ENCODE data around the gene RMI2.

Gene RMI2

DNA sequence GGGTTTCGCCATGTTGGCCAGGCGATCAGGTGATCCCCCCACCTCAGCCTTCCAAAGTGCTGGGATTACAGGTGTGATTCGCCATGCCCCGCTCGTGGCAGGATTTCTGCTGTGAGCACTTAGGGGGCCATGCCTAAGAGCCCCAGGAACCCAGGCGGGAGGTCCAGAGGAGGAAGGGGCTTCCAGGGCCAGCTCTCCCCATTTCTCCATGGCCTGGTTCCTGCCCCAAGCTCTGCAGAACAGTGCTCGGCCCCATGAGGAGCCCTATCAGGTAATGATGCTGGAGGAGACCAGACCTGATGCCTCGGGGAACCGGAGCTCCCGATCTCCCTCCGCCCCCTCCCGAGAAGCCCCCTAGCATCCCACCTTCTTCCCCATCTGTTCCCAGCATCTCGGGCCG, 53.6 kb downstream of the RMI2 start:
- Histone ChIP-seq H3K4me3 (ENCODE audit: low read depth, low read length) (no peak overlapping the region), H3K27ac (ENCODE audit: extremely low read depth, low read depth, low read length) (no peak overlapping the region), H3K36me3 (ENCODE audit: control insufficient read depth in 2 of 2, insufficient read depth in 1 of 2, low read length in 2 of 2) (no peaks in the 10 kb centered on the region), H3K4me1 (ENCODE audit: control insufficient read depth, insufficient read depth, low read length) (no peaks in the 10 kb centered on the region), H3K9me3 (ENCODE audit: control insufficient read depth, insufficient read depth, low read depth, low read length) (no peaks in the 10 kb centered on the region)
- CTCF ChIA-PET = interaction anchor here (0.6 to 3.3 kb wide), 4 partner anchors 8 to 435 kb away, joined by 4 to 52 read pairs (median 4); no protein-coding TSS in a partner anchor
- TF ChIP-seq SP2 (tag by site-specific recombination; IDR thresholded peaks at IDR 0.05) (no peak), ZBTB1 (tag by site-specific recombination; IDR thresholded peaks at IDR 0.05) (no peak), ZNF175 (tag by site-specific recombination; IDR thresholded peaks at IDR 0.05) (no peak), ZNF292 (tag by site-specific recombination; IDR thresholded peaks at IDR 0.05; ENCODE audit: borderline replicate concordance, low read depth) (no peak), GFI1B (tag by site-specific recombination; IDR thresholded peaks at IDR 0.05) (no peak), YY2 (tag by site-specific recombination; IDR thresholded peaks at IDR 0.05) (no peak), ZNF174 (tag by site-specific recombination; IDR thresholded peaks at IDR 0.05) (no peak), GLI4 (tag by site-specific recombination; IDR thresholded peaks at IDR 0.05) (no peak), ZNF48 (tag by site-specific recombination; IDR thresholded peaks at IDR 0.05) (no peak)
- TF ChIP-seq, protein P1, sequence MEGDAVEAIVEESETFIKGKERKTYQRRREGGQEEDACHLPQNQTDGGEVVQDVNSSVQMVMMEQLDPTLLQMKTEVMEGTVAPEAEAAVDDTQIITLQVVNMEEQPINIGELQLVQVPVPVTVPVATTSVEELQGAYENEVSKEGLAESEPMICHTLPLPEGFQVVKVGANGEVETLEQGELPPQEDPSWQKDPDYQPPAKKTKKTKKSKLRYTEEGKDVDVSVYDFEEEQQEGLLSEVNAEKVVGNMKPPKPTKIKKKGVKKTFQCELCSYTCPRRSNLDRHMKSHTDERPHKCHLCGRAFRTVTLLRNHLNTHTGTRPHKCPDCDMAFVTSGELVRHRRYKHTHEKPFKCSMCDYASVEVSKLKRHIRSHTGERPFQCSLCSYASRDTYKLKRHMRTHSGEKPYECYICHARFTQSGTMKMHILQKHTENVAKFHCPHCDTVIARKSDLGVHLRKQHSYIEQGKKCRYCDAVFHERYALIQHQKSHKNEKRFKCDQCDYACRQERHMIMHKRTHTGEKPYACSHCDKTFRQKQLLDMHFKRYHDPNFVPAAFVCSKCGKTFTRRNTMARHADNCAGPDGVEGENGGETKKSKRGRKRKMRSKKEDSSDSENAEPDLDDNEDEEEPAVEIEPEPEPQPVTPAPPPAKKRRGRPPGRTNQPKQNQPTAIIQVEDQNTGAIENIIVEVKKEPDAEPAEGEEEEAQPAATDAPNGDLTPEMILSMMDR (tag by site-specific recombination; IDR thresholded peaks at IDR 0.05) = no peak
- POLR2A ChIA-PET = no interaction called here

DNA sequence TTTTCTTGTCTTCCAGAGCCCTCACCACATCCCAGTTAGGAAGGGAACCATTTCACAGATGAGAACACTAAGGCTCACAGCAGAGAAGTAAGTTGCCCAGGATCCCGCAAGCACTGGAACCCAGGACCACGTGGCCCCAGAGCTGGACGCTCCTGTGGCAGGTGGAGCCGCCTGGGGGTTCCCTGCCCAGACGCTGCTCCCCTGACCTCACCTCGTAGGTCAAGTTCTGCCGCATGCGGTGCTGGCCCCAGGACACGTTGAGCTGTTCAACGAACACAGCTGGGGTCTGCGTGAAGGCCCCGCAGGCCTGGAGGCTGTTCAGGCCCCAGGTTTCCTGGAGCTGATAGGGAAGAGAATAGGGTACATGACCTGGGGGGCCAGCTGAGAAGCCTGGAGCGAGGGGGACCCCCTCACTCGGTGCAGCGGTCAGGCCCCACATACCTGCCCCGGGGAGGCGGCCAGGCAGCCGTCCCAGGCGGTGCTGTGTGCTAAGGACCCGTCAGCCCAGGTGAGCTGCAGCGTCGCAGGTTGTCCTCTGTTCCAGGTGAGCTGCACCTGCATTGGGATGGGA, 54.1 kb downstream of the RMI2 start:
- Histone ChIP-seq H3K36me3 (ENCODE audit: control insufficient read depth in 2 of 2, insufficient read depth in 1 of 2, low read length in 2 of 2) (no peaks in the 10 kb centered on the region), H3K9me3 (ENCODE audit: control insufficient read depth, insufficient read depth, low read depth, low read length) (no peaks in the 10 kb centered on the region), H3K4me3 (ENCODE audit: low read depth, low read length) (no peak overlapping the region), H3K27ac (ENCODE audit: extremely low read depth, low read depth, low read length) (no peak overlapping the region), H3K4me1 (ENCODE audit: control insufficient read depth, insufficient read depth, low read length) (no peaks in the 10 kb centered on the region)
- POLR2A ChIA-PET = no interaction called here
- CTCF ChIA-PET = interaction anchor here (1.1 to 1.3 kb wide), 2 partner anchors 133 to 435 kb away, joined by 4 read pairs; no protein-coding TSS in a partner anchor
- no peak for TF ChIP-seq ZNF394 (tag by site-specific recombination; IDR thresholded peaks at IDR 0.05; ENCODE audit: borderline replicate concordance)
- no peak for TF ChIP-seq ZSCAN23 (tag by site-specific recombination; IDR thresholded peaks at IDR 0.05)
- TF ChIP-seq ZNF404 (tag by site-specific recombination; IDR thresholded peaks at IDR 0.05) = no peak
- no peak for TF ChIP-seq ZNF175 (tag by site-specific recombination; IDR thresholded peaks at IDR 0.05)
- no peak for TF ChIP-seq ZBTB21 (tag by site-specific recombination; IDR thresholded peaks at IDR 0.05)
- TF ChIP-seq ZNF660 (tag by site-specific recombination; IDR thresholded peaks at IDR 0.05) = no peak
- no peak for TF ChIP-seq ZNF514 (tag by site-specific recombination; IDR thresholded peaks at IDR 0.05)
- no peak for TF ChIP-seq ZNF777 (tag by site-specific recombination; IDR thresholded peaks at IDR 0.05; ENCODE audit: borderline replicate concordance)
- TF ChIP-seq, protein P2, sequence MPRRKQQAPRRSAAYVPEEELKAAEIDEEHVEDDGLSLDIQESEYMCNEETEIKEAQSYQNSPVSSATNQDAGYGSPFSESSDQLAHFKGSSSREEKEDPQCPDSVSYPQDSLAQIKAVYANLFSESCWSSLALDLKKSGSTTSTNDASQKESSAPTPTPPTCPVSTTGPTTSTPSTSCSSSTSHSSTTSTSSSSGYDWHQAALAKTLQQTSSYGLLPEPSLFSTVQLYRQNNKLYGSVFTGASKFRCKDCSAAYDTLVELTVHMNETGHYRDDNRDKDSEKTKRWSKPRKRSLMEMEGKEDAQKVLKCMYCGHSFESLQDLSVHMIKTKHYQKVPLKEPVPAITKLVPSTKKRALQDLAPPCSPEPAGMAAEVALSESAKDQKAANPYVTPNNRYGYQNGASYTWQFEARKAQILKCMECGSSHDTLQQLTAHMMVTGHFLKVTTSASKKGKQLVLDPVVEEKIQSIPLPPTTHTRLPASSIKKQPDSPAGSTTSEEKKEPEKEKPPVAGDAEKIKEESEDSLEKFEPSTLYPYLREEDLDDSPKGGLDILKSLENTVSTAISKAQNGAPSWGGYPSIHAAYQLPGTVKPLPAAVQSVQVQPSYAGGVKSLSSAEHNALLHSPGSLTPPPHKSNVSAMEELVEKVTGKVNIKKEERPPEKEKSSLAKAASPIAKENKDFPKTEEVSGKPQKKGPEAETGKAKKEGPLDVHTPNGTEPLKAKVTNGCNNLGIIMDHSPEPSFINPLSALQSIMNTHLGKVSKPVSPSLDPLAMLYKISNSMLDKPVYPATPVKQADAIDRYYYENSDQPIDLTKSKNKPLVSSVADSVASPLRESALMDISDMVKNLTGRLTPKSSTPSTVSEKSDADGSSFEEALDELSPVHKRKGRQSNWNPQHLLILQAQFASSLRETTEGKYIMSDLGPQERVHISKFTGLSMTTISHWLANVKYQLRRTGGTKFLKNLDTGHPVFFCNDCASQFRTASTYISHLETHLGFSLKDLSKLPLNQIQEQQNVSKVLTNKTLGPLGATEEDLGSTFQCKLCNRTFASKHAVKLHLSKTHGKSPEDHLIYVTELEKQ (tag by site-specific recombination; IDR thresholded peaks at IDR 0.05; ENCODE audit: borderline replicate concordance) = no peak
- no peak for TF ChIP-seq TRIM28 (IDR thresholded peaks at IDR 0.05; ENCODE audit: borderline replicate concordance, low read length)
- TF ChIP-seq ZNF324 (tag by site-specific recombination; IDR thresholded peaks at IDR 0.05) = no peak
- TF ChIP-seq, protein P3, sequence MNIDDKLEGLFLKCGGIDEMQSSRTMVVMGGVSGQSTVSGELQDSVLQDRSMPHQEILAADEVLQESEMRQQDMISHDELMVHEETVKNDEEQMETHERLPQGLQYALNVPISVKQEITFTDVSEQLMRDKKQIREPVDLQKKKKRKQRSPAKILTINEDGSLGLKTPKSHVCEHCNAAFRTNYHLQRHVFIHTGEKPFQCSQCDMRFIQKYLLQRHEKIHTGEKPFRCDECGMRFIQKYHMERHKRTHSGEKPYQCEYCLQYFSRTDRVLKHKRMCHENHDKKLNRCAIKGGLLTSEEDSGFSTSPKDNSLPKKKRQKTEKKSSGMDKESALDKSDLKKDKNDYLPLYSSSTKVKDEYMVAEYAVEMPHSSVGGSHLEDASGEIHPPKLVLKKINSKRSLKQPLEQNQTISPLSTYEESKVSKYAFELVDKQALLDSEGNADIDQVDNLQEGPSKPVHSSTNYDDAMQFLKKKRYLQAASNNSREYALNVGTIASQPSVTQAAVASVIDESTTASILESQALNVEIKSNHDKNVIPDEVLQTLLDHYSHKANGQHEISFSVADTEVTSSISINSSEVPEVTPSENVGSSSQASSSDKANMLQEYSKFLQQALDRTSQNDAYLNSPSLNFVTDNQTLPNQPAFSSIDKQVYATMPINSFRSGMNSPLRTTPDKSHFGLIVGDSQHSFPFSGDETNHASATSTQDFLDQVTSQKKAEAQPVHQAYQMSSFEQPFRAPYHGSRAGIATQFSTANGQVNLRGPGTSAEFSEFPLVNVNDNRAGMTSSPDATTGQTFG (tag by site-specific recombination; IDR thresholded peaks at IDR 0.05; ENCODE audit: borderline replicate concordance) = no peak
- no peak for TF ChIP-seq ZNF596 (tag by site-specific recombination; IDR thresholded peaks at IDR 0.05)
- TF ChIP-seq ZNF214 (tag by site-specific recombination; IDR thresholded peaks at IDR 0.05; ENCODE audit: borderline replicate concordance) = no peak
